ENCODE data around the gene MSANTD1.

Gene MSANTD1

DNA sequence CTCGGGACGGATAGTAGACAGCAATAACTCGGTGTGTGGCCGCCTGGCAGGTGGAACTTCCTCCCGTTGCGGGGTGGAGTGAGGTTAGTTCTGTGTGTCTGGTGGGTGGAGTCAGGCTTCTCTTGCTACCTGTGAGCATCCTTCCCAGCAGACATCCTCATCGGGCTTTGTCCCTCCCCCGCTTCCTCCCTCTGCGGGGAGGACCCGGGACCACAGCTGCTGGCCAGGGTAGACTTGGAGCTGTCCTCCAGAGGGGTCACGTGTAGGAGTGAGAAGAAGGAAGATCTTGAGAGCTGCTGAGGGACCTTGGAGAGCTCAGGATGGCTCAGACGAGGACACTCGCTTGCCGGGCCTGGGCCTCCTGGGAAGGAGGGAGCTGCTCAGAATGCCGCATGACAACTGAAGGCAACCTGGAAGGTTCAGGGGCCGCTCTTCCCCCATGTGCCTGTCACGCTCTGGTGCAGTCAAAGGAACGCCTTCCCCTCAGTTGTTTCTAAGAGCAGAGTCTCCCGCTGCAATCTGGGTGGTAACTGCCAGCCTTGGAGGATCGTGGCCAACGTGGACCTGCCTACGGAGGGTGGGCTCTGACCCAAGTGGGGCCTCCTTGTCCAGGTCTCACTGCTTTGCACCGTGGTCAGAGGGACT, 5.7 kb upstream of the MSANTD1 start:
- intact Hi-C loops (cut with micrococcal nuclease): no loop called here
- Mint-ChIP-seq H3K4me1 (ENCODE audit: low read depth) (peaks cover 6% of the 10 kb centered on the region), H3K4me3 (no peak overlapping the region), H3K36me3 (ENCODE audit: low read depth) (peaks cover 71% of the 10 kb centered on the region), H3K9me3 (no peaks in the 10 kb centered on the region), H3K27me3 (no peaks in the 10 kb centered on the region), H3K27ac (no peak overlapping the region)

DNA sequence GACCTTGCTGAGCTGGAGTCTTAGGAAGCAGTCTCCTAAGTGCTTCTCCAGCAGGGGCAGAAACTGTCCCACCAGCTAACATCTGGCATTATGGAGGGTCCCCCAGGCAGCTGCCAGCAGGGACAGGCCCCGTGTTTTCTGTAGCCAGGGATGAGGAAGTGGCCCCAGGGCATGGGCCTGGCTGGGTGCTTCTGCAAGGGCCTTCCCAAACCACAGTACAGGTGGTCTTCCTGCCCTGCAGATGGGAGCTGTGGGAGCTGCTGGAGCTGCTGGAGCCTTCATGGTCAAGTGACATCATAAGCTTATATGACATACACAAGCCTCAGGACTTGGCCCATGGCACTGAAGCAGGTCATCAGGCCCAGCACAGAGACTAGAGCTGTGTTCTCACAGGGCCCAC, 5.0 kb upstream of the MSANTD1 start:
- intact Hi-C loops (cut with micrococcal nuclease): no loop called here
- Mint-ChIP-seq H3K9me3 (no peaks in the 10 kb centered on the region), H3K36me3 (ENCODE audit: low read depth) (peaks cover 64% of the 10 kb centered on the region), H3K27ac (no peak overlapping the region), H3K4me3 (no peak overlapping the region), H3K4me1 (ENCODE audit: low read depth) (peaks cover 6% of the 10 kb centered on the region), H3K27me3 (no peaks in the 10 kb centered on the region)

DNA sequence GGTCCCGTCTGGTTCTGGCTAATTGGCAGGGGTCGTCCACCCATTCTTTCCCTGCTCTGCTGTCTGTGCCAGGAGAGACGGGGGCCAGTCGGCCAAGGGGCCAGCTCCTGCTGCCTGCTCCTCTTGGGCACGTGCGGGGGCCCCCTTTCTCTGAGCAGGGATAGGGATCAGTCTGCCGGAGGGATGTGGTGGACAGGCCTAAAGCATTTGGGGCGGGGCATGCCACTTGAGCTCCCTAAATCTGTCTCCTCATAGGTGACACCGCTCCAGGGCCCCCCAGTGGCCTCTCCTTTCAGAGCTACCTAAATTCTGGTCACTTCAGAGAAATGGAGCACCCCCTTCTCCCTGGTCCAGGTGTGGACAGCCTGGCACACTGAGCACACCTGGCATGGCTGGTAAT, 4.2 kb upstream of the MSANTD1 start:
- intact Hi-C loops (cut with micrococcal nuclease): no loop called here
- no peak overlapping the region for H3K27ac Mint-ChIP-seq
- peaks cover 64% of the 10 kb centered on the region for H3K36me3 Mint-ChIP-seq (ENCODE audit: low read depth)

DNA sequence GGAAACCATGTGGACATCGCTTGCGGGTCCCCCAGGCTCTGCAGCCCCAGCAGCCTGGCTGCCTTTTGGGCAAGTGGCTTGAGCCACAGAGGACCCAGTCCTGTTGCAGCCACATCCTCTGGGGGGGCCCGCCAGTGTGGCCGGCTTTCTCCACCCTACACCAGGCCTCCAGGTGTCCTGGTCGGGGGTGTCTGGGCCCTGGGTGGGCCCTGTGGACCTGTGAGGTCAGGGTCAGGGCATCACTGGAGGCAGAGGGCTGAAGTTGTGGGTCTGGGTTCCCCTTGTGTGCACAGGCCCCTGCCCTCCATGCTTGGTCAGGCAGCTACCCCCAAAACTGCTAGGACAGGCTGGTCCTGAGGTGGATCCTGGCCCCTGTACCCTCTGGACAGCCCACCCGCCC, 3.3 kb upstream of the MSANTD1 start:
- Mint-ChIP-seq H3K36me3 (ENCODE audit: low read depth) (peaks cover 63% of the 10 kb centered on the region), H3K4me3 (no peak overlapping the region), H3K27ac (peak overlapping the region; percentile 50), H3K4me1 (ENCODE audit: low read depth) (peaks cover 6% of the 10 kb centered on the region), H3K9me3 (no peaks in the 10 kb centered on the region), H3K27me3 (no peaks in the 10 kb centered on the region)
- intact Hi-C loops (cut with micrococcal nuclease): no loop called here

More for the DNA sequence above, 4.2 kb upstream of the MSANTD1 start:
- H3K4me1 Mint-ChIP-seq (ENCODE audit: low read depth): peaks cover 6% of the 10 kb centered on the region
- no peak overlapping the region for H3K4me3 Mint-ChIP-seq
- no peaks in the 10 kb centered on the region for H3K9me3 Mint-ChIP-seq
- H3K27me3 Mint-ChIP-seq: no peaks in the 10 kb centered on the region

DNA sequence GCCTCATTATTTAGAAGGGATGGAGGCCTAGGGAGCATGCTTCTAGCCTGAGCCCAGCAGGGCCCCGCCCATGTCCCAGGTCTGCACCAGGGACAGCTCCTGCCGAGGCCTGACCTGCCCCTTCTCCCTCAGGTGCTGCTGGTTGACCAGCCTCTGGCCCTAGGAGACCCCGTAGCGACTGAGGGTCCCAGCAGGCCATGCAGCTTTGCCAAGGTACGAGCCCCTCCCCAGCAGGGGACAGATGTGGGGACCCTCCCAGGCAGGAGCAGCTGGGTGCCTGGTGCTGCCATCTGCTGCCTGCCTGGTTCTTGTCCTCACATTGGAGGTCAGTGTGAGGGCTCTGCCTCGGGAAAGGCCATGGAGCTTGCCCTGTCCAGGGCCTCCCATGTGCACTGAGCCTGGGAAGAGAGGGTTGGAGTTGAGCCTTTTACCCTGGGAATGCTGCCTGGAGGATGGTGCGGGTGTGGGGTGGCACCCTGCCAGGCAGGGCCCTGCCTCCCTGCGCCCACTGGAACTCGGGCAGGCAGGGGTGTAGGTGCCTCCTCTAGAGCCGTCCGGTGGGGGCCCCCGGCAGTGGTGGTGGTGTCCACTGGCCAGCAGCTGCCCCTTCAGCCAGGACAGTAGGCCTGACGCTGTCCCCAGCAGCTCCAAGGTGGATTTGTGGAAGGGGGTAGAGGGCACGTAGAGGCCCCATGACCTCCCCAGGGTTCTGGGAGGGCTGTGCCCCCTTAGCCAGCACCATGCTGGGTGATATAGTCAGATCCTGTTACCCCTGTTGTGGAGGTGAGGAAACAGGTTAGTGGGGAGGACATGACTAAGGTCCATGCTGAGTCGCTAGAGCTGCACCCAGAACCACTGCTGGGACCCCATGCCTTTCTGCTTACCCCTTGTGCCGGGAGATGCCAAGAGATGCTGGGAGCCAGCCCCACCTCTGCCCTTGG, 2.2 kb upstream of the MSANTD1 start:
- peaks cover 6% of the 10 kb centered on the region for H3K4me1 Mint-ChIP-seq (ENCODE audit: low read depth)
- H3K27me3 Mint-ChIP-seq: no peaks in the 10 kb centered on the region
- H3K36me3 Mint-ChIP-seq (ENCODE audit: low read depth): peaks cover 53% of the 10 kb centered on the region
- H3K9me3 Mint-ChIP-seq: no peaks in the 10 kb centered on the region
- no peak overlapping the region for H3K4me3 Mint-ChIP-seq
- H3K27ac Mint-ChIP-seq: peak overlapping the region; percentile 50
- intact Hi-C loops (cut with micrococcal nuclease): no loop called here

DNA sequence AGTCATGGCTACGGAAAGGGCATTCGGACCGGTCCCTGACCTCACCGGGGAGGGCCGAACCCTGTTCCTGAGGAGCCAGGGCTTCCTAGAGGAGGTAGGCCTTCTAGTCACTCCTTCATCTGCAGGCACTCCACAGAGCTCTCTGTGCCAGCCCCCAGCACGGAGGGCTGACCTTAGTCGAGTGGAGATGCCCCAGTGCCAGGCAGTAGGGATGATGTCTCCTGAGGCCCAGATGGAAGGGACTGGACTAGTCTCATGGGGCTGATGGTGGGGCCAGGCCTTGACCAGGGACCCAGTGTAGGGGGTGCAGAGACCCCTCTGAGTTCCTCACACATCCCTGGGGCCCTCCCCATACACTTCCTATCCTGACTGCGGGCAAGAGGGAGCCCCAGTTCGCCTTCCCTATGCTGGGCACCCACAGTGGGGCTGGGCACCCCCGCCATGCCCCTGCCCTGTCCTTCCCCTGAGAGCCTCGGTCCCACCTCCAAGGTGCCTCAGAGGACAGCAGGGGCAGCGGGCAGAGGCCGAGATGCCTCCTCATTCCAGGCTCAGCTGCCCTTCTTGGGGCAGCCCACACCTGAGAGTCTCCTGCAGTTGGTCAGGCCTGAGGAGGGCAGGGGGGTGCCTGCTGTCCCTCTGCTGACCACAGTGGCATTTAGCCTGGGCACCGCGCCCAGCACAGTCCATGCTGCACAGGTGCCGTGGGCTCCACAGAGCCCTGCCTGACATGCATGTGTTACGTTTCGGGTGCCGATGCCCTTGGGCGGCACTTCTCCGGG, 1.4 kb upstream of the MSANTD1 start:
- Mint-ChIP-seq H3K36me3 (ENCODE audit: low read depth) (peaks cover 50% of the 10 kb centered on the region), H3K27ac (no peak overlapping the region), H3K4me3 (no peak overlapping the region), H3K27me3 (no peaks in the 10 kb centered on the region), H3K9me3 (no peaks in the 10 kb centered on the region), H3K4me1 (ENCODE audit: low read depth) (peaks cover 6% of the 10 kb centered on the region)
- intact Hi-C loops (cut with micrococcal nuclease): no loop called here

DNA sequence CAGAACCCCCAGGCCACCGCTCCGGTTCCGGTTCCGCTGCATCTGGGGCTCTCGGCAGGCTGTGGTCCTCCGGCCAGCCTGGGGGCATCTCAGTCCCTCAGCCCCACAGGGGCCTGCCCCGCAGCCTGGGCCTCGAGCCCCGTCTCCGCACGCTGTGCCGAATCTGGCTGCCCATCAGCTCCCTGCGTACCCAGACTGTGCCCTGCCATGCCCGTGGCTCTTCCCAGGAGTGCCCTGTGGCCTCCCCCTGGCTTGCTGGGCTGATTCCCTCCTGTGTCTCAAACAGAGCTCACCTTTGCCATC, 830 bp upstream of the MSANTD1 start:
- peaks cover 48% of the 10 kb centered on the region for H3K36me3 Mint-ChIP-seq (ENCODE audit: low read depth)
- no peak overlapping the region for H3K4me3 Mint-ChIP-seq
- no peak overlapping the region for H3K27ac Mint-ChIP-seq
- H3K27me3 Mint-ChIP-seq: no peaks in the 10 kb centered on the region
- H3K4me1 Mint-ChIP-seq (ENCODE audit: low read depth): peaks cover 6% of the 10 kb centered on the region
- H3K9me3 Mint-ChIP-seq: no peaks in the 10 kb centered on the region
- intact Hi-C loops (cut with micrococcal nuclease): no loop called here

DNA sequence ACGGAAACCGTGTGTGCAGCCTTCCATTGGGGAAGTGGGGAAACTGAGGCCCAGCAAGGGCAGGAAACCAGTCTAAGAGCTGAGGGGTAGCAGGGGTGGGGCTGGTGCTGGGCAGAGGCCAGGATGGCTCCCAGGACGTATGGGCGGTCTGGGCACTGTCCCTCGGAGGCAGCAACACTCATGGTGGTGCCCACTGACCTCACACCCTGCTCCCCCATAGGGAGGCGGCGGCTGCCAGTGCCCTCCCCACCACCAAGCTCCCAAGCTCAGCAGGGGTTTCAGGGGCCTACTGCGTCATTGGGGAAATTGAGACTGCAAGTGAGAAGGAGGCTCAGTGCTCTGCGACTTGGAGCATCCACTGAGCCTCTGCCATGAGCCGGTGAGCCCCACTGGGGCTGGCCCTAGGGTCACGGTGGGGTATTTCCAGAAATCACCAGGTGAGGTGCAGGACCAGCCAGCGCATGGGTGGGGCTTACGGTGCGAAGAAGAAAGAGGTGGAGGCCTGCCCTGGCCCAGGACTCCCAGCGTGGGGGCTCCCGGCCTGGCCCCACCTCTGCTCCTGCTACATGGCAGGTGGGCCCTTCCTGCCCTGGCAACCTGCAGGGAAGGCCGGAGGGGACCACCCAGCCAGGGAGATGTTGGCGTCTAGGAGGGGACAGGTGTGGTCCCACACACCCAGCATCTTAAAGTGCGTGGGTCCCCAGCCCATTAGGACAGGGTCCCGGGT, 915 bp downstream of the MSANTD1 start:
- Mint-ChIP-seq H3K4me1 (ENCODE audit: low read depth) (peaks cover 6% of the 10 kb centered on the region), H3K27me3 (no peaks in the 10 kb centered on the region), H3K4me3 (no peak overlapping the region), H3K27ac (no peak overlapping the region), H3K9me3 (no peaks in the 10 kb centered on the region), H3K36me3 (ENCODE audit: low read depth) (peaks cover 49% of the 10 kb centered on the region)
- intact Hi-C loops (cut with micrococcal nuclease): no loop called here

DNA sequence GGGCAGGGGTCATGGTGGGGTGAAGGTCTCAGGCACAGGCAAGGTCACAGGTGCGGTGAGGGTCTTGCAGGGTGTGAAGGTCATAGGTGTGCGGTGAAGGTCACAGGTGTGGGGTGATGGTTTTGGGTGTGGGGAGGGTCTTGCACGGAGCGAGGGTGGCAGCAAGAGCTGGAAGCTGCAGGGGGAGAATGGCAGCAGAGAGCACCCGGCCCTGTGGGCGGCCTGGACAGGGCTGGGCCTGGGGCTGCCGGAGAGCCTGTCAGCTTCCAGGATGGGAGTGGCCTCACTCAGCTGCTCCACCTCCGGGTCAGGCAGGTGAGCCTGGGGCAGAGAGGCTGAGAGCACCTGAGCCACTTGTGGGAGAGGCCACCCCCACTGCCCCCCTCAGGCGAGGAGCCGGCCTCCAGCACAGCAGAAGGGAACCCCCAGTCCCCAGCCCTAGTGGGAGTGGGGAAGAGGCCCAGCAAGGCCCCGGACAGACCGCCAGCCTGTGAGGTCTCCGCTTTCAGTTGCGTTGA, 1.5 kb downstream of the MSANTD1 start:
- Mint-ChIP-seq H3K27me3 (no peaks in the 10 kb centered on the region), H3K36me3 (ENCODE audit: low read depth) (peaks cover 49% of the 10 kb centered on the region), H3K27ac (no peak overlapping the region), H3K4me1 (ENCODE audit: low read depth) (peaks cover 6% of the 10 kb centered on the region), H3K9me3 (no peaks in the 10 kb centered on the region), H3K4me3 (no peak overlapping the region)
- intact Hi-C loops (cut with micrococcal nuclease): no loop called here

DNA sequence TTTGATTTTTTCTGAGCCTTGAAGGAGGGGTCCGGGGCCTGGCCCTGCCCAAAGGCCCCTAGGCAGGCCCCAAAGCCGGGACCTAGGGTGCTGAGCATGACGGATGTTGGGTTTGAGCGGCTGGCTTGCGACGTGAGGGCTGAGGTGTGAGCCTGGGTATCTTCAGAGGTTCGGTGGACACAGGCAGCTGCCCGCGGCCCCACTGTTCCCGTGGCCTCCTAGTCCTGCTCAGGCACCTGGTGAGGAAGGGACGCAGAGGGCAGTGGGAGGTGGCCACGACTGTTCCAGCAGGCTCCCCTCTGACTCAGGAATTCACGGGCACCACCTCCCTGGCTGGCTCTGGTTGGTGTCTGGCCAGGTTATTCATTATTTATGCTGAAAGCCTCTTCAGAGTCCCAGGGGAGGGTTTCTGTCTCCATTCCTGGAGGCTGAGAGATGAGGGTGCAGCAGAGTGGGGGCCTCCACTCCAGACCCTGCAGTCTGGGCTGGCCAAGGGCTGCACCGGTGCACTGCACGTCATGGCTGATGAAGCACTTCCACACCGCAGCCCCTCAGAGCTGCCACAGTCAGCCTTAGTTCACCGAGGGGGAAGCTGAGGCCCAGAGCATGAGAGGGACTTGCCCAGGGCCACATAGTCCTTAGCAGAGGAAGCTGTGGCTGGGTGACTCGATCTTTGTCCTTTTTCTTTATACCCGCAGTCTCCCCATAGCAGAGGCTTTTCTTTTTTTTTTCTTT, 2.2 kb downstream of the MSANTD1 start:
- no peak overlapping the region for H3K27ac Mint-ChIP-seq
- H3K36me3 Mint-ChIP-seq (ENCODE audit: low read depth): peaks cover 56% of the 10 kb centered on the region
- peaks cover 3% of the 10 kb centered on the region for H3K4me1 Mint-ChIP-seq (ENCODE audit: low read depth)
- no peaks in the 10 kb centered on the region for H3K27me3 Mint-ChIP-seq
- intact Hi-C loops (cut with micrococcal nuclease): no loop called here
- no peaks in the 10 kb centered on the region for H3K9me3 Mint-ChIP-seq
- H3K4me3 Mint-ChIP-seq: no peak overlapping the region

DNA sequence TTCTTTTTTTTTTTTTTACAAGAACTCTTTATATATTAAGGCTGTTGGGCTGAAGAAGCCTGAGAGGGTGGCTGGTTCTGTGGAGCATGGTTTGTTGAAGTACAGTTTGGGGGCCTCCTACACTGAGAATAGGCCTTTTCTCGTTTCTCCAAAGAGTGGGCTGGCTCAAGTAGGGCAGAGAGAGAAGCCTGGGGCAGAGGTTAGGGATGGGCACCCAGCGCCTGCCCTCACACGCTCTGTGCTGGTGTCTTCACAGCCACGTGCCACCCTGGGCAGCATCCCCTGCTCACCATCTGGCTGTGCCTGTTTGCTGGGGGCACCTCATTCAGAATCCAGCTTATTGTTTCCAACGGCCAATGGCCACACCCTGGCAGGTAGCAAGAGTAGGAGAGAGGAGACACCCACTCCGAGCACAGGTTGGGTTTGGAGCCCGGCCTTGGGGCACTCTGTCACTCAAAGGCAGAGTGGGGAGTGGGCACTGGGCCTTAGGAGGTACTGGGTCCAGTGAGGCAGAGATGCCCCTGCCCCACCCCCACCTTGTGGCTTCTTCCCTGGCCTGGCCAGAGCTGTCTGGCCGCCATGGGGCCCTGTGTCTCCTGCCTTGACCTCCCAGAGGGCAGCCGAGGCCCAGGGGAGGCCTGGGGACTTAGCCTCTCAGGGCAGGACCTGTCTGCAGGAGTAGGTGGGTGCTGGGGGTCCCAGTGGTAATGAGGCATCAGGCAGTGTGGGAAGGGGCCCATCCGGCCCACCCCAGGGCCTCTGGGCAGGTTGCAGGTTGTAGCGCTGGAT, 2.9 kb downstream of the MSANTD1 start:
- Mint-ChIP-seq H3K9me3 (no peaks in the 10 kb centered on the region), H3K27ac (no peak overlapping the region), H3K4me1 (ENCODE audit: low read depth) (no peaks in the 10 kb centered on the region), H3K36me3 (ENCODE audit: low read depth) (peaks cover 63% of the 10 kb centered on the region), H3K27me3 (no peaks in the 10 kb centered on the region), H3K4me3 (no peak overlapping the region)
- intact Hi-C loops (cut with micrococcal nuclease): no loop called here

DNA sequence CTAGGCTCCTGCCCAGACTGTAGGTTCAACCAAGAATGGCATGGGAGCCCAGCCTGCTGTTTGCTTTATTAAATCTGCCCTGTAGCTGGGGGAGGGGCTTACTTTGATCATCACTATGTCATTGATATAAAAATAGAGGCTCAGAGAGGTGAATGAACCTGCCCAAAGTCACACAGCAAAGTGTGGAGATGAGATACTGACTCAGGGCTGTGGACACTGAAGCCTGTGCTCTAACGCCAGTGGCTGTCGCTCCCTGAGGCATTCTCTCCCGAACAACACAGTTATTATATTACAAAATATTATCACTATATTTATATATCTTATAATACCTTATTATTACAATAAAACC, 3.5 kb downstream of the MSANTD1 start:
- H3K9me3 Mint-ChIP-seq: no peaks in the 10 kb centered on the region
- no peak overlapping the region for H3K4me3 Mint-ChIP-seq
- peaks cover 65% of the 10 kb centered on the region for H3K36me3 Mint-ChIP-seq (ENCODE audit: low read depth)
- no peaks in the 10 kb centered on the region for H3K4me1 Mint-ChIP-seq (ENCODE audit: low read depth)
- H3K27me3 Mint-ChIP-seq: no peaks in the 10 kb centered on the region
- intact Hi-C loops (cut with micrococcal nuclease): no loop called here
- no peak overlapping the region for H3K27ac Mint-ChIP-seq
